ENCODE data around the gene REEP6.
"Not testable (repeated sequence)": the region's sequence is repeated elsewhere in the genome, so short reads cannot be mapped to it uniquely, and the experiment has no call there.

Gene REEP6

DNA sequence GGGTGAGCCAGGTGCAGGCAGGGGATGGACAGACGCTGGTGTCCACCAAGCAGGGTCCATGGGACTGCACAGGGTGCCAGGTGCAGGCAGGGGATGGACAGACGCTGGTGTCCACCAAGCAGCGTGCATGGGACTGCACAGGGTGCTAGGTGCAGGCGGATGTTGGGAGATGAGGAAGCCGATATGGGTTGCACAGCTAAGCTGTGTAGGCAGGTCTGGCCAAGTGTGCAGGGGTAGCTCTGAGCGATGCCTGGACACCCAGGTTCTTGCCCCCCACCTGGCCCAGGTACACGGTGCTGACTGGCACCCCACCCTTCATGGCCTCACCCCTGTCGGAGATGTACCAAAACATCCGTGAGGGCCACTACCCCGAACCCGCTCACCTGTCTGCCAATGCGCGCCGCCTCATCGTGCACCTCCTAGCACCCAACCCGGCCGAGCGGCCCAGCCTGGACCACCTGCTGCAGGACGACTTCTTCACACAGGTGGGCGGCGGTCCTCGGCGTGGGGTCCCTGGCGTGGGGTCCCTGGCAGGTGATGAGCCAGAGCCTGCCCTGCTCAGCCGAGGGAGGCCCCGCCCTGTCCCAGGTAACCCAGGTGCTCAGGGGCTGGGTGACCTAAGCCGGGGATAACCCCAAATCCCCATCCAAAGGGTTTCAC lies 36.8 kb downstream of the REEP6 start:
- no peaks in the 10 kb centered on the region for H3K4me1 ChIP-seq (ENCODE audit: low read length)
- no peaks in the 10 kb centered on the region for H3F3A ChIP-seq (ENCODE audit: insufficient read depth, low read length)
- no peak overlapping the region for H3K9ac ChIP-seq (ENCODE audit: low read length)
- TF ChIP-seq EZH2phosphoT487 (IDR thresholded peaks at IDR 0.05; ENCODE audit: low read length) (no peak), EZH2 (optimal IDR thresholded peaks at IDR 0.05; ENCODE audit: low read depth, low read length) (no peak)
- TF ChIP-seq, protein P1, sequence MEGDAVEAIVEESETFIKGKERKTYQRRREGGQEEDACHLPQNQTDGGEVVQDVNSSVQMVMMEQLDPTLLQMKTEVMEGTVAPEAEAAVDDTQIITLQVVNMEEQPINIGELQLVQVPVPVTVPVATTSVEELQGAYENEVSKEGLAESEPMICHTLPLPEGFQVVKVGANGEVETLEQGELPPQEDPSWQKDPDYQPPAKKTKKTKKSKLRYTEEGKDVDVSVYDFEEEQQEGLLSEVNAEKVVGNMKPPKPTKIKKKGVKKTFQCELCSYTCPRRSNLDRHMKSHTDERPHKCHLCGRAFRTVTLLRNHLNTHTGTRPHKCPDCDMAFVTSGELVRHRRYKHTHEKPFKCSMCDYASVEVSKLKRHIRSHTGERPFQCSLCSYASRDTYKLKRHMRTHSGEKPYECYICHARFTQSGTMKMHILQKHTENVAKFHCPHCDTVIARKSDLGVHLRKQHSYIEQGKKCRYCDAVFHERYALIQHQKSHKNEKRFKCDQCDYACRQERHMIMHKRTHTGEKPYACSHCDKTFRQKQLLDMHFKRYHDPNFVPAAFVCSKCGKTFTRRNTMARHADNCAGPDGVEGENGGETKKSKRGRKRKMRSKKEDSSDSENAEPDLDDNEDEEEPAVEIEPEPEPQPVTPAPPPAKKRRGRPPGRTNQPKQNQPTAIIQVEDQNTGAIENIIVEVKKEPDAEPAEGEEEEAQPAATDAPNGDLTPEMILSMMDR (IDR thresholded peaks at IDR 0.05; ENCODE audit: low read length) = no peak
- H3K27ac ChIP-seq (ENCODE audit: low read length) = no peak overlapping the region
- no peak overlapping the region for H2AFZ ChIP-seq (ENCODE audit: low read length)
- no peaks in the 10 kb centered on the region for H3K9me3 ChIP-seq (replicated peaks; ENCODE audit: insufficient read depth, low read length)
- H3K79me2 ChIP-seq (ENCODE audit: low read length) = no peaks in the 10 kb centered on the region
- no peak overlapping the region for H3K4me3 ChIP-seq (ENCODE audit: low read length)
- no peak for DNase-seq
- H4K20me1 ChIP-seq (ENCODE audit: insufficient read depth, low read length) = no peaks in the 10 kb centered on the region
- H3K36me3 ChIP-seq (replicated peaks; ENCODE audit: insufficient read depth, low read length) = no peaks in the 10 kb centered on the region
- no peaks in the 10 kb centered on the region for H3K9me2 ChIP-seq (replicated peaks; ENCODE audit: insufficient read depth, low read length)
- H3K4me2 ChIP-seq (ENCODE audit: low read depth, low read length) = no peak overlapping the region
- peaks cover 88% of the 10 kb centered on the region for H3K27me3 ChIP-seq (replicated peaks; ENCODE audit: insufficient read depth, low read length)

DNA sequence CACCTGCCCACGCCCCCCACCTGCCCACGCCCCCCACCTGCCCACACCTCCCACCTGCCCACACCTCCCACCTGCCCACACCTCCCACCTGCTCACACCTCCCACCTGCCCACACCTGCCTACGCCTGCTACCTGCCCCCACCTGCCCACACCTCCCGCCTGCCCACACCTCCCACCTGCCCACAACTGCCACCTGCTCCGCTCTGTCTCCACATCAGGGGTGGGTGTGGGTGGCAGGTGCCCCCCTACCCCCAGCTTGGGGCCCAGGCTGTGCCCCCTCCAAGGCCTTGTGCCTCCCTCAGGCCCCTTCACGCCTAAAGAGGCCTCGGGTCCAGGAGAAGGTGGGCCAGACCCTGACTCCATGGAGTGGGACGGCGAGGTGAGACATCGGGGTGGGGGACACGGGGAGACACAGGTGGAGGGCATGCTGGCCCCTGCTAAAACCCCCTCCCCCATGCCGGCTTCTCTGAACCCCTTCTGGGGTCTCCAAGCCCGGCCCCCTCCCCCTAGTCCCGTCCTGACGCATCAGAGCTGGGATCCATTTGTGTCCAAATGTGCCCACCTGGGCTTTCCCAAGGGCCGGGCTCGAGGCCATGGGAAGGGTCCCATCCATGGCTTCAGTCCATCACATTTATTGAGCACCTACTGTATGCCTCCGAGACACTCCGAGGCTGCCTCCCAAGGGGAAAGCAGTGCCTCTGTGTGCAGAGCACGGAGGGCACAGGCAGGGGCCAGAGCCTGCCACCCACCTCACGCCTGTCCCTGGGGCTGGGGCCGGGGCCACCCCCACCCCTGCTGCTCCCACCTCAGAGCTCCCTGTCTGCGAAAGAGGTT lies 37.8 kb downstream of the REEP6 start:
- Histone ChIP-seq H2AFZ (ENCODE audit: low read length) (no peak overlapping the region), H4K20me1 (ENCODE audit: insufficient read depth, low read length) (no peaks in the 10 kb centered on the region), H3F3A (ENCODE audit: insufficient read depth, low read length) (no peaks in the 10 kb centered on the region), H3K4me2 (ENCODE audit: low read depth, low read length) (no peak overlapping the region), H3K9me2 (replicated peaks; ENCODE audit: insufficient read depth, low read length) (no peaks in the 10 kb centered on the region), H3K9me3 (replicated peaks; ENCODE audit: insufficient read depth, low read length) (no peaks in the 10 kb centered on the region), H3K36me3 (replicated peaks; ENCODE audit: insufficient read depth, low read length) (no peaks in the 10 kb centered on the region), H3K4me3 (ENCODE audit: low read length) (no peak overlapping the region), H3K4me1 (ENCODE audit: low read length) (no peaks in the 10 kb centered on the region), H3K27me3 (replicated peaks; ENCODE audit: insufficient read depth, low read length) (peaks cover 89% of the 10 kb centered on the region), H3K79me2 (ENCODE audit: low read length) (no peaks in the 10 kb centered on the region), H3K27ac (ENCODE audit: low read length) (no peak overlapping the region), H3K9ac (ENCODE audit: low read length) (no peak overlapping the region)
- no peak for DNase-seq
- TF ChIP-seq EZH2 (optimal IDR thresholded peaks at IDR 0.05; ENCODE audit: low read depth, low read length) (no peak), EZH2phosphoT487 (IDR thresholded peaks at IDR 0.05; ENCODE audit: low read length) (no peak)
- TF ChIP-seq, protein P1 (IDR thresholded peaks at IDR 0.05; ENCODE audit: low read length) = no peak

DNA sequence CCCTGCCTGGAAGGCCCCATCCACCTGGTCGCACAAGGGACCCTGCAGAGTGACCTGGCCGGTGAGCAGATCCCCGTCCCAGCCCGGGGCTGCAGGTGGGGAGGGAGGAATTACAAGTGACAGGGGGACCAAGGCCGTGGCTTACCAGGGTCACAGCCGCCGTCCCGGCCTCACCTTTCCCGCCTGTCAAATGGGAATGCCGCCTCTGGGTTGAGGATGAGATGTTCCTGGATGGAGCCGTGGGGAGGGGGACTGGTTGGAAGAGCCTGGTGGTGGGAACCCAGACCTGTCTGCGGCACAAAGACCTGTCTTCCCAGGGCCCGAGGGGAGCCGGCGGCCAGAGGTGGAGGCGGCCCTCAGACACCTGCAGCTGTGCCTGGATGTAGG lies 38.4 kb downstream of the REEP6 start:
- Histone ChIP-seq H3K9ac (ENCODE audit: low read length) (no peak overlapping the region), H3K9me2 (replicated peaks; ENCODE audit: insufficient read depth, low read length) (no peaks in the 10 kb centered on the region), H3K9me3 (replicated peaks; ENCODE audit: insufficient read depth, low read length) (no peaks in the 10 kb centered on the region), H2AFZ (ENCODE audit: low read length) (no peak overlapping the region), H3K4me3 (ENCODE audit: low read length) (no peak overlapping the region), H3K4me1 (ENCODE audit: low read length) (no peaks in the 10 kb centered on the region), H3F3A (ENCODE audit: insufficient read depth, low read length) (no peaks in the 10 kb centered on the region), H3K36me3 (replicated peaks; ENCODE audit: insufficient read depth, low read length) (no peaks in the 10 kb centered on the region), H3K4me2 (ENCODE audit: low read depth, low read length) (no peak overlapping the region), H3K27ac (ENCODE audit: low read length) (no peak overlapping the region), H3K79me2 (ENCODE audit: low read length) (no peaks in the 10 kb centered on the region), H3K27me3 (replicated peaks; ENCODE audit: insufficient read depth, low read length) (peaks cover 91% of the 10 kb centered on the region), H4K20me1 (ENCODE audit: insufficient read depth, low read length) (no peaks in the 10 kb centered on the region)
- DNase-seq = no peak
- TF ChIP-seq EZH2 (optimal IDR thresholded peaks at IDR 0.05; ENCODE audit: low read depth, low read length) = no peak
- 0 out of 2 replicates have a peak, but pooled peaks have one; percentile 30 for TF ChIP-seq EZH2phosphoT487 (IDR thresholded peaks at IDR 0.05; ENCODE audit: low read length)
- TF ChIP-seq, protein P1 (IDR thresholded peaks at IDR 0.05; ENCODE audit: low read length) = no peak

DNA sequence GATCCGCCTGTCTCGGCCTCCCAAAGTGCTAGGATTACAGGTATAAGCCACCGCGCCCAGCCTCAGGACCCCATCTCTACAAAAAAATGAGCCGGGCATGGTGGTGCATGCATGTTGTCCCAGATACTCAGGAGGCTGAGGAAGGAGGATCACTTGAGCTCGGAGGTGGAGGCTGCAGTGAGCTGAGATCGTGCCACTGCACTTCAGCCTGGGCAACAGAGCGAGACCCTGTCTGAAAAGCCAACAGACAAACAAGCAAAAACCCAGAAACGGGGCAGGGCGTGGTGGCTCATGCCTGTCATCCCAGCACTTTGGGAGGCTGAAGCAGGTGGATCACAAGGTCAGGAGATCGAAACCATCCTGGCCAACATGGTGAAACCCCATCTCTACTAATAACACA lies 39.9 kb downstream of the REEP6 start:
- H3K9me3 ChIP-seq (replicated peaks; ENCODE audit: insufficient read depth, low read length); DNase-seq; H4K20me1 ChIP-seq (ENCODE audit: insufficient read depth, low read length); H3K4me1 ChIP-seq (ENCODE audit: low read length); H2AFZ ChIP-seq (ENCODE audit: low read length); H3K27ac ChIP-seq (ENCODE audit: low read length); H3F3A ChIP-seq (ENCODE audit: insufficient read depth, low read length); H3K9me2 ChIP-seq (replicated peaks; ENCODE audit: insufficient read depth, low read length); H3K9ac ChIP-seq (ENCODE audit: low read length); H3K4me3 ChIP-seq (ENCODE audit: low read length); H3K79me2 ChIP-seq (ENCODE audit: low read length); H3K36me3 ChIP-seq (replicated peaks; ENCODE audit: insufficient read depth, low read length); H3K4me2 ChIP-seq (ENCODE audit: low read depth, low read length): not testable (repeated sequence)
- peaks cover 90% of the 10 kb centered on the region for H3K27me3 ChIP-seq (replicated peaks; ENCODE audit: insufficient read depth, low read length)

Data from MM.1S (cell line).